HepG2 (cell line): ENCODE results near the gene DOCK2.

ENCODE experiments used
- BHLHE40 ChIP-seq: IDR thresholded peaks from 2 replicates; pipeline ENCODE4 v1.6.1; 2011; ENCODE audit warnings: low read length, improper control_type of control experiment
- CC2D1A ChIP-seq: sonication (generic); formaldehyde crosslinking; IDR thresholded peaks from 2 replicates; pipeline ENCODE4 v1.8.1; 2023; ENCODE audit warnings: mild to moderate bottlenecking, missing genetic modification reagents
- CTCF ChIP-seq: sonication (generic); formaldehyde crosslinking; IDR thresholded peaks from 2 replicates; pipeline ENCODE4 v1.5.0; 2020; ENCODE audit warnings: mild to moderate bottlenecking, missing genetic modification reagents, moderate library complexity
- RFX5 ChIP-seq: IDR thresholded peaks from 2 replicates; pipeline ENCODE4 v1.6.1; 2011; ENCODE audit warnings: low read depth, low read length, improper control_type of control experiment
- ZNF143 ChIP-seq: sonication (generic); formaldehyde crosslinking; IDR thresholded peaks from 2 replicates; pipeline ENCODE4 v1.4.0; 2020; ENCODE audit warnings: missing genetic modification reagents
- ZNF292 ChIP-seq: sonication (generic); formaldehyde crosslinking; IDR thresholded peaks from 2 replicates; pipeline ENCODE4 v1.8.1; 2022; ENCODE audit warnings: mild to moderate bottlenecking, low read depth, missing genetic modification reagents, borderline replicate concordance
- ZNF597 ChIP-seq: sonication (generic); formaldehyde crosslinking; IDR thresholded peaks from 2 replicates; pipeline ENCODE4 v1.5.0; 2020; ENCODE audit warnings: missing genetic modification reagents
- ZNF768 ChIP-seq: sonication (generic); formaldehyde crosslinking; IDR thresholded peaks from 2 replicates; pipeline ENCODE4 v1.4.0; 2020; ENCODE audit warnings: missing genetic modification reagents

- TF ChIP-seq BHLHE40: no peak
- TF ChIP-seq ZNF768 (CRISPR knock-in tag): no peak
- no peak for TF ChIP-seq ZNF292 (CRISPR knock-in tag)
- no peak for TF ChIP-seq RFX5
- no peak for TF ChIP-seq ZNF597
- no peak for TF ChIP-seq ZNF143
- TF ChIP-seq CTCF (CRISPR knock-in tag): no peak
- no peak for TF ChIP-seq CC2D1A (CRISPR knock-in tag)
Observed at GRCh38 chr5:169801324-169801777, 164.3 kb downstream of the DOCK2 start.
